ENCODE results near the gene SCN4B.

The SCN4B gene

DNA sequence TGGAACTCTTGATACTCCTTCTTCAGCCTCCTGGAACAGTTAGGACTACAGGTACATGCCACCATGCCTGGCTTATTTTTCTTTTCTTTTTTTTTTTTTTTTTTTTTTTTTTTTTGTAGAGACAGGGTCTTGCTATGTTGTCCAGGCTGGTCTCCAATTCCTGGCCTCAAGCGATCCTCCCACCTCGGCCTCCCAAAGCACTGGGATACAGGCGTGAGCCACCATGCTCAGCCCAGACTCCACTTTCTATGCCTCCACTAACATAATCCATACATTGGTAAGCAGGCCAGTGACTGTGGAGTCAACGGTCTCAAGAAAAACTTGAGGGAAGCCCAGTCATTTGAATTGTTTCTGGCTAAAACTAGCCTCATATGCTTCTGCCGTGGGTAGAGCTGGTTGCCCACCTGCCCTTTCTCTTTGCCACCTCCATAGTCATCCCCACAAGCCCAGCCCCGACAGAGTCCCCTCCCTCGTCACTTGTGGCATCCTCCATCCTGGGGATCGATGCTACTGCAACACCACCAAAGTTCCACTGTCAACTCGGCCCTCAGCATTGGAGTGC, 21.5 kb upstream of the SCN4B start:
- DNase-seq (ENCODE audit: low spot score), result no peak

DNA sequence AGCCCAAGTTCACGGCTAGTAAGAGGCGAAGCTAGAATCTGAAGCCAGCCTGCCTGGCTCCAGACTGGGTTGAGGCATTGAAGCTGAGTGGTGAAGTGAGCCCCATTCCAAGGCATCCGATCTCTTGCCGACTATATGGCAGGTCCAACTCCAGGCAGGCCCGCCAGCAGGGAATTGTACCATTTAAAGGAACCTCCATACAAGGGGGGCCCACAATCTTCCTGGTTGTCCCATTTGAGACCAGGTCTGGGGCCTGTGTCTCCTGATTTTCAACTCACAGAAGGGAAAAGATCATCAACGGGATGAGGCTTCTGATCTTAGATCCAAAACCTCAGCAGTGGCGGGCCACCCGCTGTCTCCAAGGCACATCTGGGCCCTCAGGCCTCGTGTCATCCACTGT, 19.7 kb upstream of the SCN4B start:
- DNase-seq (ENCODE audit: low spot score), result no peak

DNA sequence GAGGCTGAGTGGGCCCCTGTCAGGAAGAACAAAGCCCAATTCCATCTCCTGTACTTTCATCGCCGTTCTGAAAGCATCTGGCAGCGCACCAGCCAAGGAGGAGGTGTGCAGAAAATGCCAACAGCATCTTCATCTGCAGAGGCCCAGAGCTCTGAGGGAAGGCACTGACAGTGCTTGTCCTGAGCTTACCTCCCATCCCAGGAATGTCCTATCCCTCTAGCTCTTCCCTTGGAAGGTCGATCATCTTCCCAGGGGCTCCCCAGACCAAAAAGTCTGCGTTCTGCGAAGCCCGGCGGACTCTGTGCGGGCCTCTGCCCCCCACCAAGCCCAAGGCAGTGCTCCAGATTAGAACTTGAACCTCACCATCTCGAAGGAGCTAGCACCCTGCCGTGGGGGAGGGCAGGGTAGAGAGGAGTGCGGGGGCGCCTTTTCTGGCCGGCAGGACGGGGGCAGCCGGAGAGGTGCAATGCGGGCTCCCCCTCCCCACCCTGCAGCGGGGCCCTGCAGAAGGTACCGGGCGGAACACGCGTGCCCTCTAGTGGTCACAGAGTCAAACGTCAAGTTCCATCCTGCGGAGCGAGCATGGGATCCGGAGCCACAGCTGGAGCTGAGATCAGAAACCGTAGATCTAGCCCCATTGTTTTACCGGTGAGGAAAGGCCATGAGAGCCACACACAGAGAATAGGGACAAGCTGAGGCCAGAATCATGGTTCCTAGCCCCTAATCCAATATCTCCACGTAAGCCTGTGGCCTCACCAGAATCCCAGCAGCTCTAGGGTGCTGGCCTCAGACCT, 18.8 kb upstream of the SCN4B start:
- peak; percentile 94 for DNase-seq (ENCODE audit: low spot score)

DNA sequence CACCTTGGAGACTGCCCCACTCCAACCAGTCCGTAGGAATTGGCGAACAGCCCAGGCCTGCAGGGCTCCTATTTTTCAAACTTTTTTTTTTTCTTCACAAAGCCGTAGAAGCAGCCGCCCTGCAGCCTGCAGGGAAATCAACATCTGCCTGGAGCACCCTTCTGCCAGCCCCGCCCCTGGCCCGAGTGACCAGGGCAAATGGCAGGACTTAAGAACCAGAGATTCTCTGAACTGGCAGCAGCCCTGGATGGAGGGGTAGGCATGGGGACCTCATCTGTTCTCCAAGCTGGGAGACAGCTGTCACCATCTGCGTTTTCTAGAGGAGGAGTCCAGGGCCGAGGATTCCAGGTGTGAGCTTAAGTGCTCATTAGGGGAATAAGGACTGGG, 18.3 kb upstream of the SCN4B start:
- DNase-seq (ENCODE audit: low spot score), result no peak

DNA sequence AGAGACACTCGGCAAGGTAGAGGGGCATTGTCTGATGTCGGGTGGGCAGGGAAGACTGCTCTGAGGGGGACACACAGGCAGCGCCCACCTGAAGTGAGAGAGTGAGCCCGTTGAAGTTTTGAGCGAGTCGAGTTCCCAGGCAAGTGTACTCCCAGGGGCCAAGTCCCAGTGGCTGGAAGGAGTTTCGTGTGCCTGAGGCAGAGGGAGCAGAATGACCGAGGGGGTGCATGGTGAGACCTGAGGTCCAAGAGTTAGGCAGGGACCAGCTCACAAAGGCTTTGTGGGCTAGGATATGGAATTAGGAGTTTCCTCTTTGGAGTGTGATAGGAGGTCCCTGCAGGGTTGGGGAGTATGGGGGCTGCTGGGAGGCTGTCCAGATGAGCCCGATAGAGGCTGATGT, 17.6 kb upstream of the SCN4B start:
- no peak for DNase-seq (ENCODE audit: low spot score)

DNA sequence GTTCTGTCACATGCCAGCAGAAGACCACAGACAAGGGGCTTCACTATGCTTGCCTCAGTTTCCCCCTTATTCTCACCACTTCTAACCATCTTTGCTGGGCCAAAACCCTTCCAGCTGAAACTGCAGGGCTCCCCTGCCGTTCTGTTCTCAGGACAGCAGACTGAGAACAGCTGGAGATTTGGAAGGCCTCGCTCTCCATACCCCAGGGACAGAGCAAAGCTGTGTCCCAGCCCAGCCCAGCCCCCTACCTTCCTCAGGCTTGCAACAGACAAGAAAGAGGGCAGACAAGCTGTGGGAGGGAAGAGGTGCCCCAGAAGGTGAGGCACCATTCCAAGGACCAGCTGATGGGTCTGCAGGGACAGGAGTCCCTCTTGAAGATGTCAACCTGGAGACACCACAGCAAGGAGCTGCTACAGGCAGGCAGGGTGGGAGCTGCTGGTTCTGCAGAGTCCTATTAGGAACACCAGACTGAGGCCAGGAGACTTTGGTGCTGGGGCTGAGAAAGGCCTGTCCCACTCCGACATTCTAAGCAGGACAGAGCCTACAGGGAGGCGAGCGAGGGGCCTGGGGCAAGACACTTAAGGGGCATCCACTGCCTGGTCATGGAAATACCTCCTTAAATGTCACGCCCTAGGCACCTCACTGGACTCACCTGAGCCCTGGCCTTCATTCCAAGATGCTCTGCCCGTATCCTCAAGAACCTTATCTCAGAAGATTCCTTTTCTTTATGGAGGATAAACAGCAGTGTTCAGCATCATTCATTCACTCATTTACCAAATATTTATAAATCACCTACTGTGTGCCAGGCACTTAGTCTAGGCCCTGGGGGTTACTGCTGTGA, 16.9 kb upstream of the SCN4B start:
- DNase-seq (ENCODE audit: low spot score), result no peak

DNA sequence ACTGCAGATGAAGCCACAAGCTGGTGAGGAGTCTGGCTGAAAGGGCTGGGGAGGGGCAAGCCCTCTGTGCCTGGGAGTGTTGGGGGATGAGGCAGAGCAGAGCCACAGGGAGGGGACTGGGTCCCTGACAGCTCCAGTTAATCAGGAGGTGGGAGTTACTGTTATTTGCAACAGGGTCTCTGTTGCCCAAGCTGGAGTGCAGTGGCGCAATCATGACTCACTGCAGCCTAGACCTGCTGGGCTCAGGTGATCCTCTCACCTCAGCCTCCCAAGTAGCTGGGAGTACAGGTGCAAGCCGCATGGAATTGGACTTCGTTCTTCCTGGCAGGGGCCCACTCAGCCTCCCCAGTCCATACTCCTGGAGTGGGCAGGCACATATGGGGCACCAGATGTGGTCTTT, 16.1 kb upstream of the SCN4B start:
- no peak for DNase-seq (ENCODE audit: low spot score)

DNA sequence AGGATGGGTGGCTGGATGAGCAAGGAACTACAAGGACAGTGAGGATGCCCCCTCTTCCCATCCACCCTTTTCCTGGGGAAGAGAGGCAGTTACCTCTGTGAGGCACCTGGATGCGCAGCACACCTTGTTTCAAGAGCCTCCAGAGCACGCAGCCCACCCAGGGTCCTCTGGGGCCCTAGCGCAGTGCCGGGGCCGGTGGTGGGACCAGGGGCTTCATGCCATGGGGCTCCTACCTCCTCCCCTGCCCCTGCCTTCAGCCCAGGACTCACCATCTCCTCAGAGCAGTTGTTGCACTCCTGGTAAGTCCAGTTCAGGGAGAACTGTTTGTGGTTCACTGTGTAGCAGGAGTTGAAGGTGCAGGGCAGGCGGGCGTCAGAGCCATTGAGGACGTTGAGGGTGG, 15.7 kb upstream of the SCN4B start:
- no peak for DNase-seq (ENCODE audit: low spot score)

DNA sequence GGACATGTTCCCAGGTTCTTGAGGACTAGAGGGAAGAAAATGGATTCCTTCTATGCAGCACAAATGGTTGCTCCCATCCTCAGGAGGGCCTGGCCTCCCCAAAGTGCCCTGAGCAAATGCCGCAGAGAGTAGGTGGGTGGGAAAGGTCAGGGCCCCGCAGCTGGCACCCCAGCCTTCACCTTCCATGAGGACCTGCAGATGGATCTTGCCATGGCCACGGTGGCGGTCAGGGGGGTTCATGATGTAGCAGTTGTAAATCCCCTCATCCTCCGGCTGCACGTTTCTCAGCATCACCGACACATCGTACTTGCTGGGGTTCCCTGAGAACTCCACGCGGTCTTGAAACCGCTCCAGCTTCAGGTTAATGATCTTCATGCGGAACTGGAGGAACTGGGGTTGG, 15.3 kb upstream of the SCN4B start:
- DNase-seq (ENCODE audit: low spot score), result no peak

DNA sequence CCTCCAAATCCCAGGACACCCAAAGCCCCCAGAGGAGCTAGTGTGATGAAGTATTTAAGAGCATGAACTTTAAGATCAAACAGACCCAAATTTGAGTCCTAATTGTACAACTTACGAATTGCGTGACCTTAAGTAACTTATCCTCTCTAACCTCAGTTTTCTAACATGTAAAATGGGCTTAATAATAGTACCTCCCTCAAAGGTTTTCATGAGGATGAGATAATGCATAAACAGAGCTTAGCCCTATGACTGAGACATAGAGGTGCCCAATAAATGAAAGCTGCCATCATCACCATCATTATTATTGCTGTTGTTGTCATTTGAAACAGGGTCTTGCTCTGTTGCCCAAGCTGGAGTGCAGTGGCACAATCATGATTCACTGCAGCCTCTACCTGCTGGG, 14.6 kb upstream of the SCN4B start:
- no peak for DNase-seq (ENCODE audit: low spot score)

DNA sequence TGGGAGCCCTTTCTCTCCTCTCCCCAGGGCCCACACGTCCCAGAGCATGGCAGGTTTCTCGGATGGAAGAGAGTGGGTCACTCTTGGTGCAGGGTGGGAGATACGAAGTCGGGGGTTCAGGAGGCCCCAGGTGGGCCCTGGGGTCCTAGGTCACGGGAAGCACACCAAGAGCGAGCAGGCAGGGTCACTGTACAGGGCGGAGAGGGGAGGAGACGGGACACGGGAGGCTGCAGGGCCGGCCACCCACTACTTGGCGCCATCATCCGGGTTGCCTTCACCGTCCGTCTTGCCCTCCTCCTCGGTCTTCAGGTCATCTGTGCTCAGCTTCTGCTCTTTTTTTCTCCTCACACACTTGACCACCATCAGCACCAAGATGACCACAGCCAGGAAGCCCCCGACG, 14.0 kb upstream of the SCN4B start:
- DNase-seq (ENCODE audit: low spot score), result no peak

DNA sequence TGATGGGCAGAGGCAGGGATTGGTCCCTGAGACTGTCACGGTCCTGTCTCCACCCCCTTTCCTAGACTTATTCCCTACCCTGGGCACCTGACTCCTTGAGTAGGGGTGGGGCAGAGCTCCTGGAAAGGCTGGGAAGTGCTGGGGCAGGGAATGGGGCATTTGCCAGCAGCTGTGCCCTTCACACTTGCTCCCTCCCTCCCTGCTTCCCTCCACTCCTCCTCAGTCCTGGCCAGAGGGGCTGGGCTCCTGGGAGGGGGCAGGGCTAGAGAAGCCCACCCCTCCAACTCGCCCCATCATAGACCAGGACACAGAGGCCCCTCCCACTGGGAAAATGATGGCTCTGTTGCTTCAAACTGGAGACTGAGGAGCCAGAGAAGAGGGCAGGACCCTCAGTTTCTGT, 12.3 kb upstream of the SCN4B start:
- no peak for DNase-seq (ENCODE audit: low spot score)

DNA sequence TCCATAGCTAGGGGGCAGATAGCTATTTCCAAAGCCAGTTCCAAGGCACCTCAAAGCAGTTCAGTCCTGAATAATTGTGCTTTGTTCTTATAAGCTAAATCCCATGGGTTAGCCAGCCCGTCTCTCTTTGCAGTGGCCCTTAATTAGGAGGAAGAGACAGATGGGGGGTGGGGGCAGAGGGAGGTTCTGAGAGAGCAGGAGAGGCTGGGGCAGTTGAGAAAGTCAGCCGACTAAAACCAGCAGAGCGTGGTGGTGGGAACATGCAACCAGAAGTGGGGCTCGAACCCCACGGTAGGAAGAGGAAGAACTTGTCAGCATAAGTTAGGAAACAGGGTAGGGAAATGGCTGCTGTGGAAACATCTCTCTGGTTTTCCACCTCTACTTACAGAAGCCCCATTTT, 10.9 kb upstream of the SCN4B start:
- no peak for DNase-seq (ENCODE audit: low spot score)

DNA sequence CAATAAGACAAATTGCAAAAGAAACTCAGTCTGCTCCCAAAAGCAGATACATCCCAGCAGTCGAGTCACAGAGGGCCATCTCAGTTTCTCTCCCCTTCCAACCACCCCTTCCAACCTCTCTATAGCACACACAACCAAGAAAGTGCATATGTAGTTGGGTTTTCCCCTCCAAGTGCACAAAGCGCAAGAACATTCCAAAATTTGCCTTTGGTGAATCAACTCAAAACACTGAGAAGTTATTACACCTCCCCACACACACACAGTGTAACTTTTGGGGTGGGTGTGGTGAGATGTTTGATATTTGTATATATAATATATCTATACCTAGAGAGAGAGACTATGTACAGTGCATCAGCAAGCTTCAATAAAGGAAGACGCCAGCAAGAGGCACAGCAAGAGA, 10.2 kb upstream of the SCN4B start:
- no peak for DNase-seq (ENCODE audit: low spot score)

DNA sequence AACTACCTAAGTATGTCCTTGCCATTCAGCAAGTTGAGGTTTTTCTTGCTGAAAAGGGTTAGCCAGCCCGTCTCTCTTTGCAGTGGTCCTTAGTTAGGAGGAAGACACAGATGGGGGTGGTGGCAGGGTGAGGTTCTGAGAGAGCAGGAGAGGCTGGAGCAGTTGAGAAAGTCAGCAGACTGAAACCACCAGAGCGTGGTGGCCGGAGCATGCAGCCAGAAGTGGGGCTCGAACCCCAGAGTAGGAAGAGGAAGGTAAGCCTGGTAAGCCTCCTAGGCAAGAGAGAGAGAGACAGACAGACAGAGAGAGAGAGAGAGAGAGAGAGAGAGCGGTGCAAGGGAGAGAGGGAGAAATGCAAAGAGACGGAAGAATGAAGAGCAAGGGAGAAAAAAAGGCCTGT, 9.2 kb upstream of the SCN4B start:
- no peak for DNase-seq (ENCODE audit: low spot score)

DNA sequence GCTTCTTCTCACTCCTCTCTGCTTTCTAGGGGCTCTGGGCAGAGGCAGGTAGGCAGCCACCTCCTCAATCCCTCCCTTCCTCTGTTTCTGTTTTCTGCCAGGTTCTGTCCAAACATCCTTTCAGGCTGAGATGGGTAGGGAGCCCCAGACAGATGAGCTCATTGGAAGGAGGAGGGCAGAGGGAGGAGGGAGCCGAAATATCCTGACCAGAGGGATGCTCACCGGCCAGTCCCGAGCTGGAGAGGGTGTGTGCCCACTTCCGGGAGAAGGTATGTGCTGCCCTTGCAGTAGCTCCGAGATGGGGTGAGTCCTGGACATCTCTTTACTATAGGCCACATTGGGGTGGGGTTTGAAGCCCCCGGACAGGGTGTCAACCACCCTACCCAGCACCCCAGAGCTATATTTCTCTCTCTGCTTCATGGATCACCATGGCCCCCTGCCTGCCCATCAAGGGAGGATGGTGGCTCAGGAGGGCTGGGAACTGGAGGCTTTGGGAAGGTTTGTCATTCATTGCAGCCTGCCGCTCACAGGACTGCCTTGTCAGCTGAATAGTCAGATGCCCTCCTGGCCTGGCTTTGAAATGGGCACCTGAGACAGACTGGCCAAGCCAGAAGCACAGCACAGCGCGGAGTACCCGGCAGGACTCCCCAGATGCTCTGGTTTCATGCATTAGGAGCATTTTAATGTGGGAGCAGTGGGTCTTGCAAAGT, 4.7 kb upstream of the SCN4B start:
- no peak for DNase-seq (ENCODE audit: low spot score)

DNA sequence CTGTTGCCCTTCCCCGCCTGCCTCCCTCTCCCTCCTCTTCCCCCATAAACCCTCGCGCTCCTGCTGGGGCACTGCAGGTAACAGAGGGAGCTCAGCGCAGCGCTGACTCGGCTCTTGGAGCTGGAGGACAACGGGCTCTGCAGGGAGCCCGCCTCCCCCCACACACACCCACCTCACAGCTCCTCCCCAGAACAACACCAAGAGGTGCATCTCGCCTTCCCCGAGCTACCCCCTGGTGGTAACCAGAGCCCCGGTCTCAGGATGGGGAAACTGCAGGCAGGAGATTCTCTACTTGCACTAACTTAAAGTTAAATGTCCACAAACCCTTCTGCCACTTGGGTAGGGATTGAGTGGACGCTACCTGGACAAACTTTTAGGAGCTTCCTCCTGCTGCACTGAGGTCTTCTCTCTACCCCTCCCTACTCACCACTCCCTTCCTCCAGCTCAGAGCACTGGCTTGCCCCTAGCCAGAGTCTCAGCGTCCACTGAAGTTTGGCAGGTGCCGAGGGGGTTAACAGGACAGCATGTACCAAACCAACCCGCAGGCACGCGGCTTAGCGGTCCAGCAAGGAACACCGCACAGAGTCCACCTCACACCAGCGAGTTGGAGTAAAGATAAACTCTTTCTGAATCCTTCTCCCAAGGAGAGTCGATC, 4.0 kb upstream of the SCN4B start:
- no peak for DNase-seq (ENCODE audit: low spot score)

DNA sequence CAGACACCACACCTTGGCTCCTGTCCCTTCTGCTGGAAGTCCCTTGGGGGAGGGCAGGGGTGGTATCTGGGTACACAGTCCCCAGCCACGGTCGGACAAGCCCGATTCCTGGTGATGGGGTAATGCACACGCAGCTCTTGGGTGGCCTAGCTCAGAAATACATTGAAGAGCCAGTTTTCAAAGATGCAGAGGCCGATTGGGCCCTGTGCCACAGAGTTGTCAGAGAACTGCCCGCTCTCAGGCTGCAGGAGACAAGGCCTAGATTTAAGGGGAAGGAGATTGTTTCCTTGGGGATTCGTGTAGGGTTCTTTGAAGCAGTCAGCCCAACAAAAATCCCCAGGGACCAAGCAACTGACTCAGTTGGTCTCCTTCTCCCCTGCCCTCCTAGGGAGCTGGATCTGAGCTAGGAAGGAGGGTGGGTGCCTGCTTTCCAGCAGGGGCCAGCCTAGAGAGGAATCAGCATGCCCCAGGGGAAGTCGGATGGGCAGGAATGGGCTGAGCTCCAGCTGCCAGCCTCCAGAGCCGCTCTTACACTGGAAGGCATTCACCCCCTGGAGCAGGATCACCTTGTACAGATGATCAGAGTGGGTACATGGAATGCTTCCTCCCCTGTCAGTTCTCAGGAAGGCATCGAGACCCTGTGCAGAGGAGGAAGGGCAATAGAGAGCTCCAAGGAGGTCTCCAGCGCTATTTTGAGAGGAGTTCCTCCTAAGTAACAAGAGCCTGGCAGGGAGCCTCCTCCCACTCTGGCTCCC, 3.3 kb upstream of the SCN4B start:
- no peak for DNase-seq (ENCODE audit: low spot score)

DNA sequence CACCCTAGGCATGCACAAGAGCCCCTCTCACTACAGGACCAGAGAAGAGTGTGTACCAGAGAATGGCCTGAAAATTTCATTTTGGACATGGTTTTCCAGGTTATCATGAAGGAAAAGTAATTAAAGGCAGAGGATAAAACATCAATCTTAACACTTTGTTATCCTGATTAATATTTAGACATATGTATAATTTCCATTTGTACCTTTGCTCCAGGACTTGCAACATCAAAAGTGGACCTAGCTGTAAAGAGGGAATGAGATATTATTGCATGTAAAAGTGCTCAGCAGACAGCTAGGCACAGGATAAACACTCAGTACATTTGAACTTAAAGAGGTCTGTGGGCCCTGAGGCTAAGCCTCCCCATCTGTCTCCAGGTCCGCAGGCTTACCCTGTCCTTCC, 2.0 kb upstream of the SCN4B start:
- no peak for DNase-seq (ENCODE audit: low spot score)

DNA sequence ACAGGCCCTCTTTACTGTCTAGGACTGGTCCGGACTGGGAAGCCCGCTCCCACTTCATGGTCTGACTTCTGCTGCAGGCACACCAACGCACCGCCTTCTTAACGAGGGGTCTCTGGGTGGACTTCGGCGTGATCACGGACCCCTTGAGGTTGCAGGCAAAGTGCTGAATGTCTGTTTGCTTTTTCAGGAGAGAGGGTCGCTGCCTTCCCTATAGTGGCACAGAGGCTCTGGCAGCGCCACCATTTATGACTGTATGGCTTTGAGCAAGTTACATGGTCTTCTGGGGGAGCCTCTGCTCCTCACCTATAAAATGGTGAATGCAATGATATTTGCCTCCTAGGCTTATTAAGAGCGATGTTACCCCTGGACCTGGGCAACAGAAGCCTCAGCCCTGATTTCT, 1.4 kb upstream of the SCN4B start:
- no peak for DNase-seq (ENCODE audit: low spot score)

DNA sequence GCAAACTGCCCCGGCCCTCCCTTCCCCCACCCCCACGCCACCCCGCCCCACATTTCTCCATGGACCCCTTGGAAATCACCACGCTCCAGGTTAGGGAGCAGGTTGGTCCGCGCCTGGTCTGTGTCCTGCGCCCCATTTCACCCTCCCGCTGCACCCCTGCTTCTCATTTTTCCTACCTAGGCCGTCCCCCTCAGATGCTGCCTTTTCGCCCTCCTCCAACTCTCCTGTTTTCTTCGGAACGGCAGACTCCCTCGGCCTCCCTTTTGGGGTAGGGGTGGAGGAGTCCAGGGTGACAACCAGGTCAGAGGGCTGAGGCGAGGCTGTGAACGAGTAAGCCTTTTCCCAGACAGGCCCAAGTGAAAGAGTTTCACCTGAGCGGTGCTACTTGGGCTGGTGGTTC, 893 bp upstream of the SCN4B start:
- no peak for DNase-seq (ENCODE audit: low spot score)

Measured in Ammon's horn (tissue), 1 donor.